ENCODE results near the gene TRAPPC3L. TPM values are rescaled to one million over a fixed set of nuclear protein-coding genes. Genes with fewer than 3 reads are reported as not detected.
A peak's percentile ranks its signal among the peaks of the same experiment; 100 is the strongest.

The TRAPPC3L gene
- polyA plus RNA-seq, 4 donors: 0.12 to 0.13 TPM; not detected in 2

DNA sequence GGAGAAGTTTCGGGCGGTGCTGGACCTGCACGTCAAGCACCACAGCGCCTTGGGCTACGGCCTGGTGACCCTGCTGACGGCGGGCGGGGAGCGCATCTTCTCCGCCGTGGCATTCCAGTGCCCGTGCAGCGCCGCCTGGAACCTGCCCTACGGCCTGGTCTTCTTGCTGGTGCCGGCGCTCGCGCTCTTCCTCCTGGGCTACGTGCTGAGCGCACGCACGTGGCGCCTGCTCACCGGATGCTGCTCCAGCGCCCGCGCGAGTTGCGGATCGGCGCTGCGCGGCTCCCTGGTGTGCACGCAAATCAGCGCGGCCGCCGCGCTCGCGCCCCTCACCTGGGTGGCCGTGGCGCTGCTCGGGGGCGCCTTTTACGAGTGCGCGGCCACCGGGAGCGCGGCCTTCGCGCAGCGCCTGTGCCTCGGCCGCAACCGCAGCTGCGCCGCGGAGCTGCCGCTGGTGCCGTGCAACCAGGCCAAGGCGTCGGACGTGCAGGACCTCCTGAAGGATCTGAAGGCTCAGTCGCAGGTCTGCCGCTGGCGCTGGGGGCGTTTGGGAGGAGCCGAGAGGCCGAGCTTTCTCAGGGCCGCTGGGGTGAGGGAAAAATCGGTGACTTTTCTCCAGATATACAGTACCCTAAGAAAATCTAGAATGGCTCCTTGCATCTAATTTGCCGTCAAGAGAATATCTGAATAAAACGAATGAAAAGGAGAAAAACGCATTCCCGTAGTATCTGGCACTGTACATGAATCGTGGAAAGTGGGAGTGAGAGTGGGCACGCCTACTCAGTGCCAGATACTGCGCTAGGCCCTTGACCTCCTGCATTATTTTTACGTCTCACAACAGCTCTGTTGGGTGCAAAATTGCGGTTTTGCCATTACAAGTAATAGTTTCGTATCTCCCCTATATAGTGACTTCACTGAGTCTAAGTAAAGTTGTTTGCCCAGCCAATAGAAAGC, 83.3 kb downstream of the TRAPPC3L start:
- H3K9me3 ChIP-seq (ENCODE audit: control insufficient read depth in 2 of 2, insufficient read depth in 1 of 2, low read depth in 1 of 2, low read length in 1 of 2): no peaks in the 10 kb centered on the region
- H3K4me3 ChIP-seq (ENCODE audit: low read depth in 1 of 3, low read length in 3 of 3): peak overlapping the region; percentile 32 to 62 (median 48)
- DNase-seq: peak; percentile 50 to 74
- H3K27ac ChIP-seq (ENCODE audit: low read depth in 1 of 3, low read length in 2 of 3): peak overlapping the region in 1 of 3 donors; percentile 8
- 9 to 12% (median 10%) methylated on average over 74 to 84 of the region's 84 CpGs for WGBS, 3 donors
- no peak for FAIRE-seq
- H3K27me3 ChIP-seq (ENCODE audit: control insufficient read depth in 3 of 3, insufficient read depth in 3 of 3, low read length in 3 of 3): peaks cover 0 to 20% (median 0%) of the 10 kb centered on the region in 3 donors
- peaks cover 0 to 3% (median 0%) of the 10 kb centered on the region in 3 donors for H3K4me1 ChIP-seq (ENCODE audit: control insufficient read depth in 3 of 3, insufficient read depth in 2 of 3, low read depth in 1 of 3, low read length in 2 of 3)
- no peaks in the 10 kb centered on the region for H3K36me3 ChIP-seq (ENCODE audit: control insufficient read depth in 3 of 3, insufficient read depth in 2 of 3, low read depth in 1 of 3, low read length in 3 of 3)

DNA sequence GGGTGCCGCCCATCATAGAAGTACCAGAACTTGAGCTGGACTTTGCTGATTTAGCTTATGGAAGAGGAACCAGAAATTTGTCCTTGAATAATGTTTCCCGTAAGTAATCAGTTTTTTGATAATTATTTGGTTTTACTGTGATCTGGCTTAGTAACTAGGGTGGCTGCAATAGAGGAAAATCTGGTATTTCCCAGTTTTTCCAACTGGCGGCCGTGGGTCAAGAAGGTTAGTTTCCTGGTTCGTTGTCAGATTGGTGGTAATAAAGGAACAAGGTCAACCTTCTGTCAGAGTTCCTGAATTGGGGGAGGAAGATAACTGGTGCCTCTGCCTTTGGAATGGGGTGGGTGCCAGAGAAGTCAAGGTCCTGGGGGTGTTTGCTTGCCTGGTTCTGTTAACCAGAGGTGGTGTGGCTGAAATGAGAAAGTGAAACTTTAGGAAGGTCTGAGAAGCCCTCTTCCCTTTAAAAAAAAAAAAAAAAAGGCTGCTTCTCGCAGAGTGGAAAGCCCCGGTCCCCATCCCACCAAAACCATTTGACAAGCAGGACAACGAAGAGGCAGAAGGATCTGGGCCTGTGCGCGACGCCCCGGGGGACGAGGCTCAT, 84.1 kb downstream of the TRAPPC3L start, which contains the start of gene CALHM6:
TSS of gene CALHM6 (plus strand) at position 45 of the 601 bp plus-strand sequence. CDS start at position 600, 555 bp downstream.
- DNase-seq (no peak), FAIRE-seq (no peak)
- no peaks in the 10 kb centered on the region for H3K36me3 ChIP-seq (ENCODE audit: control insufficient read depth in 3 of 3, insufficient read depth in 2 of 3, low read depth in 1 of 3, low read length in 3 of 3)
- H3K4me1 ChIP-seq (ENCODE audit: control insufficient read depth in 3 of 3, insufficient read depth in 2 of 3, low read depth in 1 of 3, low read length in 2 of 3): peaks cover 0 to 3% (median 0%) of the 10 kb centered on the region in 3 donors
- H3K27me3 ChIP-seq (ENCODE audit: control insufficient read depth in 3 of 3, insufficient read depth in 3 of 3, low read length in 3 of 3): peaks cover 0 to 20% (median 0%) of the 10 kb centered on the region in 3 donors
- WGBS, 3 donors: 26 to 33% (median 30%) methylated on average over 13 of the region's 13 CpGs
- H3K4me3 ChIP-seq (ENCODE audit: low read depth in 1 of 3, low read length in 3 of 3): peak within 1 kb of the TSS; percentile 32 to 62 (median 48)
- peak within 1 kb of the TSS in 1 of 3 donors; percentile 8 for H3K27ac ChIP-seq (ENCODE audit: low read depth in 1 of 3, low read length in 2 of 3)
- no peaks in the 10 kb centered on the region for H3K9me3 ChIP-seq (ENCODE audit: control insufficient read depth in 2 of 2, insufficient read depth in 1 of 2, low read depth in 1 of 2, low read length in 1 of 2)

DNA sequence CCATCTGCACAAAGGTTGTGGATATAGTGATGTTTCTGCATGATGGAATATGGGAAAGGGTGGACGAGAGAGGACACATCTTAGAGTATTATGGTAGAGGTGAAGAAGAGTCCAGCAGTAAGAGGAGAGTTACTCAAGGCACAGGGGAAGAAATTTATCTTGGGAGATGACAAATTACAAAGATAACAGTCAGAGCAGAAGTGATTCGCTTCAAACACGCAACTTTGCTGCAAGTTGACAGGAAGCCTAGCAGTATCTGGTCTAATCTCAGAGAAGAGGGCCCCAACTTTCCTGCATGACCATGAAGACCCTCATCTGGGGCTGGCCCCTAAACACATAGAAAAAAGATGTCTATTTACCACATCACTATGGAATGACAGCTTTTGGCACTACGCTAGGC, 85.6 kb downstream of the TRAPPC3L start:
- 85 to 93% (median 92%) methylated on average over 4 of the region's 4 CpGs for WGBS, 3 donors
- H3K9me3 ChIP-seq (ENCODE audit: control insufficient read depth in 2 of 2, insufficient read depth in 1 of 2, low read depth in 1 of 2, low read length in 1 of 2): no peaks in the 10 kb centered on the region
- H3K4me3 ChIP-seq (ENCODE audit: low read depth in 1 of 3, low read length in 3 of 3): no peak overlapping the region
- H3K27ac ChIP-seq (ENCODE audit: low read depth in 1 of 3, low read length in 2 of 3): no peak overlapping the region
- peaks cover 0 to 3% (median 0%) of the 10 kb centered on the region in 3 donors for H3K4me1 ChIP-seq (ENCODE audit: control insufficient read depth in 3 of 3, insufficient read depth in 2 of 3, low read depth in 1 of 3, low read length in 2 of 3)
- FAIRE-seq: no peak
- DNase-seq: no peak
- H3K36me3 ChIP-seq (ENCODE audit: control insufficient read depth in 3 of 3, insufficient read depth in 2 of 3, low read depth in 1 of 3, low read length in 3 of 3): no peaks in the 10 kb centered on the region
- peaks cover 0 to 20% (median 0%) of the 10 kb centered on the region in 3 donors for H3K27me3 ChIP-seq (ENCODE audit: control insufficient read depth in 3 of 3, insufficient read depth in 3 of 3, low read length in 3 of 3)

DNA sequence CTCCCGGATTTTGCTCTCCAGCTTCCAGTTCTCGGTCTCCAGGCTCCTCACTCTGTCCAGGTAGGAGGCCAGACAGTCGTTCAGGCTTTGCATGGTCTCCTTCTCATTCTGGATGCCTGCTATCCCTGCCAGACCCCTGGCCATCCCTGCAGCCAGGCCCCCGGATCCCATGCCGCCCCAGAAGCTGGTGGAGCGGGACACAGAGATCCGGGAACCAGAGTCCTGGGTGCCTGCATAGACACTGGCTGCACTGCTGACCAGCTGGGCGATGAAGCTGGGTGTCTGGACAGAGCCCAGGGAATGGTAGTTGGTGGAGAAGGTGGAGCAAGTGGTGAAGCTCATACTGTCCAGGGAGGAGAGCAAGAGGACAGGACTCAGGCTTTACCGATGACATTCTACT, 87.2 kb downstream of the TRAPPC3L start:
- Histone ChIP-seq H3K4me3 (ENCODE audit: low read depth in 1 of 3, low read length in 3 of 3) (no peak overlapping the region), H3K27me3 (ENCODE audit: control insufficient read depth in 3 of 3, insufficient read depth in 3 of 3, low read length in 3 of 3) (peaks cover 0 to 17% (median 0%) of the 10 kb centered on the region in 3 donors), H3K9me3 (ENCODE audit: control insufficient read depth in 2 of 2, insufficient read depth in 1 of 2, low read depth in 1 of 2, low read length in 1 of 2) (no peaks in the 10 kb centered on the region), H3K27ac (ENCODE audit: low read depth in 1 of 3, low read length in 2 of 3) (no peak overlapping the region), H3K4me1 (ENCODE audit: control insufficient read depth in 3 of 3, insufficient read depth in 2 of 3, low read depth in 1 of 3, low read length in 2 of 3) (peaks cover 0 to 3% (median 0%) of the 10 kb centered on the region in 3 donors), H3K36me3 (ENCODE audit: control insufficient read depth in 3 of 3, insufficient read depth in 2 of 3, low read depth in 1 of 3, low read length in 3 of 3) (no peaks in the 10 kb centered on the region)
- DNase-seq: no peak
- no peak for FAIRE-seq
- 91 to 94% (median 92%) methylated on average over 8 to 9 of the region's 9 CpGs for WGBS, 3 donors

DNA sequence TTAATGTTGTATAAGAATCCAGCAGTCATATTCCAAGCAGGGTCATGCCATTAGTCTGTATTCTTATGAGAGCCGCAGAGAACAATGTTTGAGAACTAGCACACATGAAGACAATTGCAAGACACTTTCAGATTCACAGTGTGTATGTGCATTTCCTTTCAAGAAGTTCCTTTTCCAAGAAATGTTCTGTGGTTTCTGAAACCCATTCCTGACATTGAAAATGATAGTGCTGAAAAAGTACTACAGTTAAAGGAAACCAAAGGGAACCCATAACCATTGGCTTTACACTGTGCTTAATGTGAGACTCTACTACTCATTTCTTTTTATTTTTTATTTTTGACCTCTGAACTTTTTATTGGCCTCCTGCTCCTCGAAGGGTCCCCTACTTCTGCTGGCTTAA, 88.6 kb downstream of the TRAPPC3L start:
- Histone ChIP-seq H3K9me3 (ENCODE audit: control insufficient read depth in 2 of 2, insufficient read depth in 1 of 2, low read depth in 1 of 2, low read length in 1 of 2) (no peaks in the 10 kb centered on the region), H3K4me1 (ENCODE audit: control insufficient read depth in 3 of 3, insufficient read depth in 2 of 3, low read depth in 1 of 3, low read length in 2 of 3) (no peaks in the 10 kb centered on the region), H3K36me3 (ENCODE audit: control insufficient read depth in 3 of 3, insufficient read depth in 2 of 3, low read depth in 1 of 3, low read length in 3 of 3) (no peaks in the 10 kb centered on the region), H3K27ac (ENCODE audit: low read depth in 1 of 3, low read length in 2 of 3) (no peak overlapping the region), H3K27me3 (ENCODE audit: control insufficient read depth in 3 of 3, insufficient read depth in 3 of 3, low read length in 3 of 3) (peaks cover 0 to 8% (median 0%) of the 10 kb centered on the region in 3 donors), H3K4me3 (ENCODE audit: low read depth in 1 of 3, low read length in 3 of 3) (no peak overlapping the region)
- DNase-seq (no peak), FAIRE-seq (no peak)
- WGBS, 3 donors: 50 to 65% (median 58%) methylated on average over 2 of the region's 2 CpGs

DNA sequence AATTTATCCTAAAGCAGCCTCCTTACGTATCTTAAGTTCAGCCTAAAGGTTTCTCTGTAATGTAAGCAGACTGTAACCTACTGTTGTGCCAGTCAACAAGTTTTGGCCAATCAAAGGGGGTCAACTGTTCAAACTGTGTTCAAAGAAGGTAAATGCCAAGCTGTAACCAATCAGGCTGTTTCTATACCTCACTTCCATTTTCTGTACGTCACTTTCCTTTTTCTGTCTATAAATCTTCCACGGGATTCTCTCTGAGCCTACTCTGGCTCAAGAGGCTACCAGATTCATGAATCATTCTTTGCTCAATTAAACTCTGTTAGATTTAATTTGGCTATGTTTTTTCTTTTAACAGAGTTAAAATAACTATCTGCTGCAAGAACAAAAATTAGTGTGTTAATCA, 89.4 kb downstream of the TRAPPC3L start:
- H3K4me3 ChIP-seq (ENCODE audit: low read depth in 1 of 3, low read length in 3 of 3): no peak overlapping the region
- no peak overlapping the region for H3K27ac ChIP-seq (ENCODE audit: low read depth in 1 of 3, low read length in 2 of 3)
- H3K9me3 ChIP-seq (ENCODE audit: control insufficient read depth in 2 of 2, insufficient read depth in 1 of 2, low read depth in 1 of 2, low read length in 1 of 2): no peaks in the 10 kb centered on the region
- peaks cover 0 to 5% (median 0%) of the 10 kb centered on the region in 3 donors for H3K27me3 ChIP-seq (ENCODE audit: control insufficient read depth in 3 of 3, insufficient read depth in 3 of 3, low read length in 3 of 3)
- no peaks in the 10 kb centered on the region for H3K36me3 ChIP-seq (ENCODE audit: control insufficient read depth in 3 of 3, insufficient read depth in 2 of 3, low read depth in 1 of 3, low read length in 3 of 3)
- FAIRE-seq (no peak), DNase-seq (no peak)
- peaks cover 0 to 1% (median 0%) of the 10 kb centered on the region in 3 donors for H3K4me1 ChIP-seq (ENCODE audit: control insufficient read depth in 3 of 3, insufficient read depth in 2 of 3, low read depth in 1 of 3, low read length in 2 of 3)
- 92 to 97% (median 93%) methylated on average over 3 of the region's 3 CpGs for WGBS, 3 donors

DNA sequence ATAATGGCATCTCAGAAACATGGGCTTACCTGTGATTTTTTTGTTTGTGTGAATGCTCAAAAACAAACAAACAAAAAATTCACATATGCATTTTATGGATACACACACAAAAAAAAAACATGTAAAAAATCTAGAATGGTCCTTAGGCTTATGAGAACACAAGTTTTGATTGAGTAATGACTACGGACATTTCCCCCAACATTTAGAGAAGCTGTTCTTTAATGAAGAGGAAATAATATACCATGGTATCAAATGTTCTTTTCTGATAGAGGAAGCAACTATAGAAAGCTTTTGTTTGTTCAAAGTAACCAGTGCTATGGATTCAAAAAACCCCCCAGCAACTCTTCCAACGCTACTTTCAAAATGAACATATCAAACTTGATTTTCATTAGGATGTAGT, 93.0 kb downstream of the TRAPPC3L start:
- WGBS, 3 donors: 89 to 94% (median 93%) methylated on average over 2 of the region's 2 CpGs

DNA sequence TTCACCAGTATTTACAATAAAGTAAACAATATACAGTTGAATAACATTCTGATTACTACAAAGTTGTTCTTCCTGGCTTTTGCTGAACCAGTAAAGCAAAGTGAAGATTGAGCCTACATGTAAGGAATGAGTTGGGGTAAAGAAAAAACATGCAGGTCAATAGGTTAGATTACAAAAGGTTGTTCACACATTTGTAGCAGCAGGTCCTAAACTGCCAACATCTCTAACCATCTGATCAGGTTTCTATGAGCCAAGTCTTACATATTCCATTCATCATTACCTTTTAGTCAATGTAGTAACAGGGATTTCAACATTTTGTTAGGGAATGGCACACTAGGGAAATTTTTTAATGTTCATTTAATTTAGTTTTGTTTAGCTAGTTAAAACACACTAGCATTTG, 93.6 kb downstream of the TRAPPC3L start:
- no peaks in the 10 kb centered on the region for H3K27me3 ChIP-seq (ENCODE audit: control insufficient read depth in 3 of 3, insufficient read depth in 3 of 3, low read length in 3 of 3)
- H3K36me3 ChIP-seq (ENCODE audit: control insufficient read depth in 3 of 3, insufficient read depth in 2 of 3, low read depth in 1 of 3, low read length in 3 of 3): no peaks in the 10 kb centered on the region
- peaks cover 0 to 7% (median 0%) of the 10 kb centered on the region in 3 donors for H3K4me1 ChIP-seq (ENCODE audit: control insufficient read depth in 3 of 3, insufficient read depth in 2 of 3, low read depth in 1 of 3, low read length in 2 of 3)
- H3K4me3 ChIP-seq (ENCODE audit: low read depth in 1 of 3, low read length in 3 of 3): no peak overlapping the region
- FAIRE-seq: peak; percentile 59
- no peaks in the 10 kb centered on the region for H3K9me3 ChIP-seq (ENCODE audit: control insufficient read depth in 2 of 2, insufficient read depth in 1 of 2, low read depth in 1 of 2, low read length in 1 of 2)
- no peak for DNase-seq
- H3K27ac ChIP-seq (ENCODE audit: low read depth in 1 of 3, low read length in 2 of 3): no peak overlapping the region

More for the DNA sequence above, 93.0 kb downstream of the TRAPPC3L start:
- FAIRE-seq (no peak), DNase-seq (no peak)
- Histone ChIP-seq H3K27me3 (ENCODE audit: control insufficient read depth in 3 of 3, insufficient read depth in 3 of 3, low read length in 3 of 3) (no peaks in the 10 kb centered on the region), H3K9me3 (ENCODE audit: control insufficient read depth in 2 of 2, insufficient read depth in 1 of 2, low read depth in 1 of 2, low read length in 1 of 2) (no peaks in the 10 kb centered on the region), H3K36me3 (ENCODE audit: control insufficient read depth in 3 of 3, insufficient read depth in 2 of 3, low read depth in 1 of 3, low read length in 3 of 3) (no peaks in the 10 kb centered on the region), H3K4me1 (ENCODE audit: control insufficient read depth in 3 of 3, insufficient read depth in 2 of 3, low read depth in 1 of 3, low read length in 2 of 3) (peaks cover 0 to 7% (median 0%) of the 10 kb centered on the region in 3 donors), H3K27ac (ENCODE audit: low read depth in 1 of 3, low read length in 2 of 3) (no peak overlapping the region), H3K4me3 (ENCODE audit: low read depth in 1 of 3, low read length in 3 of 3) (no peak overlapping the region)
